DOHH2 (cell line): ENCODE data around the gene PRDM11.

Experiments
- H3F3A ChIP-seq: fragments of 200-600 bp; sonication (generic), shearing (Covaris generic); 2 replicates; pipeline ENCODE4 v1.6.0; 2016; ENCODE audit warnings: antibody characterized with exemption, mild to moderate bottlenecking; ENCODE audit not compliant: control insufficient read depth, insufficient read depth
- H3K27ac ChIP-seq: fragments of 200-600 bp; sonication (generic); 2 replicates; pipeline ENCODE4 v1.5.1; 2014; ENCODE audit warnings: low read depth, mild to moderate bottlenecking, low read length, moderate library complexity
- H3K27me3 ChIP-seq: fragments of 200-600 bp; sonication (generic); 2 replicates; pipeline ENCODE4 v1.6.1; 2014; ENCODE audit warnings: mild to moderate bottlenecking, low read length, mixed read lengths; ENCODE audit not compliant: control insufficient read depth
- H3K36me3 ChIP-seq: fragments of 200-600 bp; sonication (generic); 2 replicates; pipeline ENCODE4 v1.6.1; 2014; ENCODE audit warnings: mild to moderate bottlenecking, low read length, moderate library complexity, mixed read lengths; ENCODE audit not compliant: control insufficient read depth
- H3K4me1 ChIP-seq: fragments of 200-600 bp; sonication (generic); 2 replicates; pipeline ENCODE4 v1.6.1; 2014; ENCODE audit warnings: mild to moderate bottlenecking, low read length, mixed read lengths; ENCODE audit not compliant: control insufficient read depth
- H3K4me2 ChIP-seq: fragments of 200-600 bp; sonication (generic); 2 replicates; pipeline ENCODE4 v1.6.0; 2014; ENCODE audit warnings: mild to moderate bottlenecking, low read length, moderate library complexity
- H3K4me3 ChIP-seq: fragments of 200-600 bp; sonication (generic); 2 replicates; pipeline ENCODE4 v1.5.1; 2014; ENCODE audit warnings: mild to moderate bottlenecking, low read length, mixed read lengths
- H3K79me2 ChIP-seq: fragments of 200-600 bp; sonication (generic); 2 replicates; pipeline ENCODE4 v1.6.1; 2014; ENCODE audit warnings: mild to moderate bottlenecking, low read length, mixed read lengths; ENCODE audit not compliant: control insufficient read depth
- H3K9me2 ChIP-seq: fragments of 200-600 bp; sonication (generic); replicated peaks from 2 replicates; pipeline ENCODE4 v1.6.1; 2014; ENCODE audit warnings: mild to moderate bottlenecking, low read length, mixed read lengths; ENCODE audit not compliant: control insufficient read depth
- H3K9me3 ChIP-seq: fragments of 200-600 bp; sonication (generic); 2 replicates; pipeline ENCODE4 v1.6.1; 2014; ENCODE audit warnings: antibody characterized with exemption, low read length, mixed read lengths; ENCODE audit not compliant: control insufficient read depth, insufficient read depth
- H4K20me1 ChIP-seq: fragments of 200-600 bp; sonication (generic); 2 replicates; pipeline ENCODE4 v1.6.0; 2014; ENCODE audit warnings: low read depth, mild to moderate bottlenecking, antibody characterized with exemption, low read length, moderate library complexity; ENCODE audit not compliant: control insufficient read depth, insufficient read depth
- CTCF ChIP-seq: fragments of 200-600 bp; sonication (generic); IDR thresholded peaks from one replicate; pipeline ENCODE4 v1.5.1; 2014; ENCODE audit warnings: antibody characterized with exemption, mild to moderate bottlenecking, low read depth, low read length; ENCODE audit not compliant: poor library complexity, severe bottlenecking
- EZH2phosphoT487 ChIP-seq: fragments of 200-600 bp; sonication (generic); IDR thresholded peaks from 2 replicates; pipeline ENCODE4 v1.6.1; 2017; ENCODE audit warnings: borderline replicate concordance, mild to moderate bottlenecking, antibody characterized with exemption, low read length, moderate library complexity, mixed read lengths

PRDM11 gene

GRCh38 chr11:45185228-45185729, 38.8 kb downstream of the PRDM11 start:
- no peaks in the 10 kb centered on the region for H3K4me1 ChIP-seq
- peaks cover 5% of the 10 kb centered on the region for H3K36me3 ChIP-seq
- H3K79me2 ChIP-seq, result no peaks in the 10 kb centered on the region
- no peak overlapping the region for H3K27ac ChIP-seq
- H3K9me3 ChIP-seq, result no peaks in the 10 kb centered on the region
- H3K4me3 ChIP-seq, result no peak overlapping the region
- 0 out of 2 replicates have a peak, but pooled peaks cover 3% of the 10 kb centered on the region for H4K20me1 ChIP-seq
- H3F3A ChIP-seq, result no peaks in the 10 kb centered on the region
- H3K9me2 ChIP-seq, result no peaks in the 10 kb centered on the region
- H3K27me3 ChIP-seq, result no peaks in the 10 kb centered on the region; the same call in 1 of the 2 replicates
- no peak overlapping the region for H3K4me2 ChIP-seq
- TF ChIP-seq EZH2phosphoT487, result no peak
- no peak for TF ChIP-seq CTCF

- Histone ChIP-seq H3K27ac (no peak overlapping the region), H4K20me1 (0 out of 2 replicates have a peak, but pooled peaks cover 3% of the 10 kb centered on the region), H3K79me2 (no peaks in the 10 kb centered on the region), H3K9me2 (no peaks in the 10 kb centered on the region), H3K27me3 (no peaks in the 10 kb centered on the region), H3K4me1 (no peaks in the 10 kb centered on the region), H3F3A (no peaks in the 10 kb centered on the region), H3K9me3 (no peaks in the 10 kb centered on the region), H3K36me3 (peaks cover 5% of the 10 kb centered on the region), H3K4me2 (no peak overlapping the region), H3K4me3 (no peak overlapping the region)
- TF ChIP-seq EZH2phosphoT487 (no peak), CTCF (no peak)
Observed at GRCh38 chr11:45187375-45187774, 40.9 kb downstream of the PRDM11 start.

GRCh38 chr11:45188127-45188526, 41.7 kb downstream of the PRDM11 start:
- H3K4me2 ChIP-seq, result no peak overlapping the region
- 0 out of 2 replicates have a peak, but pooled peaks cover 3% of the 10 kb centered on the region for H4K20me1 ChIP-seq
- H3K9me3 ChIP-seq, result no peaks in the 10 kb centered on the region
- H3K4me3 ChIP-seq, result no peak overlapping the region
- H3K27ac ChIP-seq, result no peak overlapping the region
- no peaks in the 10 kb centered on the region for H3K9me2 ChIP-seq
- no peak for TF ChIP-seq EZH2phosphoT487
- no peak for TF ChIP-seq CTCF
- H3K79me2 ChIP-seq, result no peaks in the 10 kb centered on the region
- no peaks in the 10 kb centered on the region for H3F3A ChIP-seq
- no peaks in the 10 kb centered on the region for H3K27me3 ChIP-seq
- peaks cover 5% of the 10 kb centered on the region for H3K36me3 ChIP-seq
- no peaks in the 10 kb centered on the region for H3K4me1 ChIP-seq
